GM21367 (cell line): ENCODE results near the gene ABCA2.

ENCODE experiments used
- ATAC-seq: cut with Tn5 transposase; IDR thresholded peaks from one replicate; pipeline ENCODE4 v1.9.1; 2021; ENCODE audit not compliant: unreplicated experiment

The ABCA2 gene

DNA sequence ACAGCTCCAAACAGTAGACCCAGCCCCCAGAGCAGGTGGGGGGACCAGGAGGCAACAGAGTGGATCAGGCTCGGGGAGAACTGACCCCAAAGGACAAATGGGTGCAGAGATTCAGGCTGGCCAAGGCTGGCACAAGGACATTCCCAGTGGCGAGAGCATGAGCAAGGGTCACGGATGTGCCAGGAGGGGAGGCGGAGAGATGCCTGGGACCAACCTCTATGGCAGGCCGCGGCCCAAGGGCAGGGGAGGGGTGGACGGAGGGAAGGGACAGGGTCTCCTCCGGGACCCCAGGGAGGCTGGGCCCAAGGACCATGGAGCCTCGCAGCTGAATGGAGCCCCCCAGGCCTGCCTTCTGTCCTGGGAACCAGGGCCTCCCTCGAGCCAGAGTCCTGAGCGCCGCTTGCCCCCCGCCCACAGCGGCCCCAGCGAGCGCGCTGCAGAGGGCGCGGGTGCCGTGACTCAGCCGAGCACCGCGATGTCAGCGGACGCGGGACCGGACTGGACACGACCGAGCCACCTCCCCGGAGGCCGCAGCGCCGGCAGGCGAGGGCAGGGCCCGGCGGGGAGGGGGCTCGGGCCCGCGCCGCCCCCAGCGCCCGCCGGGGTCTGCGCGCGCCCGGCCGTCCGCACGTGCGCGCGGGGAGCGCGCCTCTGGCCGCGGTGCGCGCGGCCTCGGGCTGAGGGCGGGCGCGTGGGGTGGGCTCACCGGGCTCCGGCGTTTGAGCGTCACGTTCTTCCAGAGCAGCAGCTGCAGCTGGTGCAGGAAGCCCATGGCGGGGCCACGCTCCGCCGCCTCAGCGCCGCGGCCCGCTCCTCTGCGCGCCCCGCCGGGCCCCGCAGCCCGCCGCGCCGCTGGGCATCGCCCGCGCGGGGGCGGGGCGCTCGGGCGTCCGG is at the start of gene ABCA2:
ABCA2 (minus strand) TSS at position 869 of the 894 bp plus-strand sequence; CDS start at position 772, 97 bp downstream.
- ATAC-seq, result no peak

- ATAC-seq, result no peak
Measured at GRCh38 chr9:137077010-137077747, 49.1 kb upstream of the ABCA2 start, which contains the start of gene UAP1L1. UAP1L1 (plus strand) TSS chr9:137077517; CDS start chr9:137077533, 16 bp downstream.

GRCh38 chr9:137076636-137077009 is 48.6 kb upstream of the ABCA2 start:
- no peak for ATAC-seq

- no peak for ATAC-seq
Measured at GRCh38 chr9:137075275-137075775, 47.3 kb upstream of the ABCA2 start.

DNA sequence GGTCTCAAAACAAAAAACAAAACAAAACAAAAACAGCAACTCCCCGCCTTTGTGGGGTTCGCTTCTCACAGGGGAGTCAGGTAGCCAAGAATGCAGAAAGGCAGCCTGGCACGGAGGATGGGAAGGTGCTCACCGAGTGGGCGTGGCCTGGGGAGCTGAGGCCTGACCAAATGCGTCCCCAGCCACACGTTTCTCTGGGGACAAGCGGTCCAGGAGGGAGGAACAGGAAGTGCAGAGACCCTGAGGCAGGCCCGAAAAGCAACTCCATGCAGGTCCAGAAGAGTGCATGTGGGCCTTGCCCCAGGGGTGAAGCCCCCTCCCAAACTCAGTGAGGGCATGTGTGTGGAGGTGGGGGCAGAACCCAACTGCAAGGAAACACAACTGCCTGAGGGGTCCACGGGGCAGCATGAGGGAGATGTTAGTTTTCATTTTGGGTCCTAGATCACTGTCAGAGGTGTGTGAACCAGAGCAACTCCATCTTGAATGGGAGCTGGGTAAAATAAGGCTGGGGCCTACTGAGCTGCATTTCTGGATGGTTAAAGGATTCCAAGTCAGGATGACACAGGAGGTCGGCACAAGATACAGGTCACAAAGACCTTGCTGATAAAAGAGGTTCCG is 46.7 kb upstream of the ABCA2 start:
- no peak for ATAC-seq

- no peak for ATAC-seq
Measured at GRCh38 chr9:137073992-137074399, 46.0 kb upstream of the ABCA2 start.

- ATAC-seq, result no peak
Measured at GRCh38 chr9:137071282-137071681, 43.2 kb upstream of the ABCA2 start.

DNA sequence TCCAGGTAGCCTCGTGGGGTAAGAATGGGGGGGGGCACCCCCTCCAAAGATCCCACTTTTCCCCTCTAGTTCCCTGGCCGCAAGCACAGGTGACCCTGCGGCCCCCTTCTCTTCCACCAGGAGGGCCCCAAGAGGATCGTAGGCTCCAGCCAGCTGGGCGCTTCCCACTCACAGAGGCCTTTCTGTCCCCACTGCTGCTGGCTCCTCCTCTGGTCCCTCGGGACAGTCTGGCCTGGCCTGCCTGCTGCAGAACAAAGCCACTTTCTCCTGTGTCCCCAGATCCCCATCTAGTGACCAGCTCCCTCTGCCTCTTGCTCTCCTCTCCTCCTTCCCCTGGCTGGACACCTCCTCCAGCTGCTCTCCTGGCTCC is 42.9 kb upstream of the ABCA2 start:
- ATAC-seq, result no peak

GRCh38 chr9:137070201-137070905 is 42.3 kb upstream of the ABCA2 start, which contains the start of gene SAPCD2:
SAPCD2 (minus strand) TSS chr9:137070557; CDS start chr9:137070460, 97 bp downstream.
- ATAC-seq, result peak; percentile 57

- ATAC-seq, result peak; percentile 6
Measured at GRCh38 chr9:137069508-137070091, 41.6 kb upstream of the ABCA2 start.

GRCh38 chr9:137068539-137069507 is 40.8 kb upstream of the ABCA2 start:
- ATAC-seq, result no peak

- no peak for ATAC-seq
Measured at GRCh38 chr9:137067860-137068538, 40.0 kb upstream of the ABCA2 start.

- no peak for ATAC-seq
Measured at GRCh38 chr9:137066096-137066861, 38.2 kb upstream of the ABCA2 start.

GRCh38 chr9:137065336-137065967 is 37.4 kb upstream of the ABCA2 start:
- ATAC-seq, result no peak

DNA sequence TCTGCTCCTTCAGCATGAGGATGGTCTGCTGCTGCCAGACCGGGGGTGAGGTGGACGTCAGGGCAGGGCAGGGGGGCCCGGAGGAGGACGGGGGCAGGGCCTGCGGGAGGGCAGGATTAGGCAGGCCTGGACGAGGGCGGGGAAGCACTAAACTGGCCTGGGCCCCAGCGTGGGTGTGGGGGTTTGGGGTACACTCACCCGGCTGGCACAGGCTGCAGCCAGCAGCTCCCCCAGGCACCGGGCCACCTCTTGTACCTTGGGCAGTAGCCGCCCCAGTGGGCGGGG is 36.8 kb upstream of the ABCA2 start:
- no peak for ATAC-seq

- no peak for ATAC-seq
Measured at GRCh38 chr9:137064027-137064879, 36.2 kb upstream of the ABCA2 start.
